Karpas-422 (cell line): ENCODE results near the gene LYRM7. TPM values are rescaled to one million over a fixed set of nuclear protein-coding genes. Genes with fewer than 3 reads are reported as not detected.
"Not testable (repeated sequence)": the region's sequence is repeated elsewhere in the genome, so short reads cannot be mapped to it uniquely, and the experiment has no call there.

ENCODE experiments used
- DNase-seq: peaks from one replicate; pipeline ENCODE4 v3.0.0-alpha.2; 2015
- H2AFZ ChIP-seq: fragments of 200-600 bp; sonication (generic); 2 replicates; pipeline ENCODE4 v1.6.1; 2014; ENCODE audit warnings: antibody characterized with exemption, low read length, mixed read lengths
- H3K27ac ChIP-seq: fragments of 200-600 bp; sonication (generic); 2 replicates; pipeline ENCODE4 v1.5.1; 2014; ENCODE audit warnings: mild to moderate bottlenecking, low read length, moderate library complexity
- H3K27me3 ChIP-seq: fragments of 200-600 bp; sonication (generic); 2 replicates; pipeline ENCODE4 v1.6.1; 2014; ENCODE audit warnings: low read length, mixed read lengths
- H3K36me3 ChIP-seq: fragments of 200-600 bp; sonication (generic); 2 replicates; pipeline ENCODE4 v1.6.1; 2014; ENCODE audit warnings: low read length, mixed read lengths; ENCODE audit not compliant: insufficient read depth
- H3K4me1 ChIP-seq: fragments of 200-600 bp; sonication (generic); 2 replicates; pipeline ENCODE4 v1.6.1; 2014; ENCODE audit warnings: mild to moderate bottlenecking, low read length, mixed read lengths
- H3K4me2 ChIP-seq: fragments of 200-600 bp; sonication (generic); 2 replicates; pipeline ENCODE4 v1.6.1; 2014; ENCODE audit warnings: low read length, low read depth, mild to moderate bottlenecking; ENCODE audit not compliant: poor library complexity, severe bottlenecking
- H3K4me3 ChIP-seq: fragments of 200-600 bp; sonication (generic); 2 replicates; pipeline ENCODE4 v1.5.1; 2014; ENCODE audit warnings: mild to moderate bottlenecking, antibody characterized with exemption, low read length, mixed read lengths
- H3K79me2 ChIP-seq: fragments of 200-600 bp; sonication (generic); 2 replicates; pipeline ENCODE4 v1.6.1; 2014; ENCODE audit warnings: mild to moderate bottlenecking, low read length, mixed read lengths
- H3K9ac ChIP-seq: fragments of 200-600 bp; sonication (generic); 2 replicates; pipeline ENCODE4 v1.6.0; 2014; ENCODE audit warnings: low read length
- H3K9me2 ChIP-seq: fragments of 200-600 bp; sonication (generic), shearing (Covaris generic); replicated peaks from 2 replicates; pipeline ENCODE4 v1.6.0; 2014; ENCODE audit warnings: mild to moderate bottlenecking, low read length, moderate library complexity; ENCODE audit not compliant: insufficient read depth
- H3K9me3 ChIP-seq: fragments of 300-700, 200-600 bp; sonication (generic); 2 replicates; pipeline ENCODE4 v1.6.1; 2014; ENCODE audit warnings: low read length, mixed read lengths
- H4K20me1 ChIP-seq: fragments of 200-600 bp; sonication (generic); 2 replicates; pipeline ENCODE4 v1.6.1; 2014; ENCODE audit warnings: mild to moderate bottlenecking, antibody characterized with exemption, low read length, low read depth; ENCODE audit not compliant: insufficient read depth
- total RNA-seq: library from RNA; depleted of rRNA; stranded (reverse); fragments of >200 nt; shearing (Covaris generic); gene quantifications from 2 replicates; pipeline ENCODE4 v1.2.3, GENCODE V29; 2014; ENCODE audit warnings: low replicate concordance

The LYRM7 gene
- total RNA-seq, 1 experiment from 2014 or later = 28.4 TPM

DNA sequence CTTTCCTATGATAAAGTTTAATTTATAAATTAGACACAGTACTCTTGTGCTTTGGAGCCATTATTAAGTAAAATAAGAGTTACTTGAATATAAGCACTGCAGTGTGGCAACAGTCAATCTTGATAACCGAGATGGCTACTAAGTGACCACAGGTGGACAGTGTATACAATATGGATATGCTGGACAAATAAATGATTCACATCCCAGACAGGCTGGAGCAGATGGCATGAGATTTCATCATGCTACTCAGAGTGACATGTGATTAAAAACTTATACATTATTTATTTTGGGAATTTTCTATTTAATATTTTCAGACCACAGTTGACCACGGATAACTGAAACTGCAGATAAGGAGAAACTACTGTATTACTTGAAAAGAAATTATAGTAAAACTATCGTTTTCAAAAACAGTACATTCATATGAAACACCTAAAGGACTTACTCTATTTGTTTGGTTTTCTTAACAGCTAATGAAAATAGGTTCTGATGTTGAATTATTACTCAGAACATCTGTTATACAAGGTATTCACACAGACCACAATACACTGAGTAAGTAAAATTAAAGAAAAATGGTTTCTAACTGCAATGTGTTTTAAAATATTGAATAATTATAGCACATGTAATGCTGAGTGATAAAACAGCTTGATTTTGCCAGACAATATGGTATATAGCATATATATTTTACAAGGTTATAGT is 16.0 kb downstream of the LYRM7 start:
- Histone ChIP-seq H4K20me1 (no peaks in the 10 kb centered on the region), H2AFZ (no peak overlapping the region), H3K4me1 (peaks cover 17% of the 10 kb centered on the region), H3K4me2 (no peak overlapping the region), H3K27me3 (no peaks in the 10 kb centered on the region), H3K9me2 (no peaks in the 10 kb centered on the region), H3K9ac (no peak overlapping the region), H3K36me3 (peaks cover 22% of the 10 kb centered on the region; the same call in 1 of the 2 replicates), H3K79me2 (peaks cover 36% of the 10 kb centered on the region; the same call in 1 of the 2 replicates), H3K27ac (no peak overlapping the region), H3K4me3 (no peak overlapping the region), H3K9me3 (no peaks in the 10 kb centered on the region)
- no peak for DNase-seq

DNA sequence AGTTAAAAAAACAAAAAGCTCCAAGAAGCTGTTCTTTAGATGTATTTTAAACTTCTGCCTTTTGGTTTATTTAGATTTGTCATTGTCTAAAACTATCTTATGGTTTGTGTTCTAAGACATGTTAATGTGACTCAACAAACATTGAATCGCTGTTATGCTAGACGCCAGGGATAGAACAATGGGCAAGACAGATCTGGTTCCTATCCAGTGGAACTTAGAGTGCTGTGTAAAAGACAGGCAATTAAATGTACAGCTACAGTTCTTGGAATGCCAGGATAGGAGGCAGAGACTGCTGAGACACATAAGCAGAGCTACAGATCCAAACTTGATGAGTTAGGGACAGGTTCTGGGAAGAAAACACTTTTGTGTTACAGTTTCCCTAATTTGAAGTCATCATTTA is 22.4 kb downstream of the LYRM7 start:
- peaks cover 4% of the 10 kb centered on the region; the same call in 1 of the 2 replicates for H3K36me3 ChIP-seq

GRCh38 chr5:131193897-131194296 is 23.2 kb downstream of the LYRM7 start:
- not testable (repeated sequence) for H3K27ac ChIP-seq

More for the DNA sequence above, 22.4 kb downstream of the LYRM7 start:
- H3K4me2 ChIP-seq = no peak overlapping the region
- no peaks in the 10 kb centered on the region for H3K9me3 ChIP-seq
- no peak overlapping the region for H2AFZ ChIP-seq
- no peaks in the 10 kb centered on the region for H3K27me3 ChIP-seq
- H4K20me1 ChIP-seq = no peaks in the 10 kb centered on the region
- H3K4me1 ChIP-seq = peaks cover 8% of the 10 kb centered on the region
- no peaks in the 10 kb centered on the region for H3K9me2 ChIP-seq
- H3K79me2 ChIP-seq = peaks cover 47% of the 10 kb centered on the region
- no peak overlapping the region for H3K27ac ChIP-seq
- H3K4me3 ChIP-seq = no peak overlapping the region
- DNase-seq = no peak
- H3K9ac ChIP-seq = no peak overlapping the region

DNA sequence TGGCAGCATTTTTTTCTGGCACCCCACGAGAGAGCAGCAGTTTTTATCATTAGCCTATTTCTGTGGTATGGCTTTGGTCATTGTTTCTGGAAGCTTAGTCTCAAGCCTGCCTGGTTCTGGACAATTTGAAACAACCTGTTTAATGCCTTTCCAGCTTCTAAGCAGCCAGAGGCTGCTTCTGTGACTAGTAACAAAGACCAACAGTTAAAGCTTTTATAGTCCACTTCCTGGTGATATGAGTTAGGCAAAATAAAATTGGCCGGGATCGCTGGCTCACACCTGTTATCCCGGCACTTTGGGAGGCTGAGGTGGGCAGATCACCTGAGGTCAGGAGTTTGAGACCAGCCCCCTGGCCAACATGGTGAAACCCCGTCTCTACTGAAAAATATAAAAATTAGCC is 24.0 kb downstream of the LYRM7 start:
- H3K4me1 ChIP-seq = peaks cover 8% of the 10 kb centered on the region
- H3K9me3 ChIP-seq = no peaks in the 10 kb centered on the region
- H3K79me2 ChIP-seq = peaks cover 44% of the 10 kb centered on the region
- no peaks in the 10 kb centered on the region for H3K9me2 ChIP-seq
- DNase-seq = no peak
- no peak overlapping the region for H3K27ac ChIP-seq
- H2AFZ ChIP-seq = no peak overlapping the region
- no peak overlapping the region for H3K9ac ChIP-seq
- no peaks in the 10 kb centered on the region for H3K27me3 ChIP-seq
- H4K20me1 ChIP-seq = no peaks in the 10 kb centered on the region
- H3K4me2 ChIP-seq = no peak overlapping the region
- no peak overlapping the region for H3K4me3 ChIP-seq
- peaks cover 11% of the 10 kb centered on the region; the same call in 1 of the 2 replicates for H3K36me3 ChIP-seq

More at GRCh38 chr5:131193897-131194296, 23.2 kb downstream of the LYRM7 start:
- H2AFZ ChIP-seq, H3K9me2 ChIP-seq, H3K9me3 ChIP-seq, H3K36me3 ChIP-seq, H3K4me1 ChIP-seq, H3K4me2 ChIP-seq, H3K27me3 ChIP-seq, DNase-seq, H3K4me3 ChIP-seq, H3K9ac ChIP-seq, H4K20me1 ChIP-seq: not testable (repeated sequence)
- peaks cover 48% of the 10 kb centered on the region for H3K79me2 ChIP-seq

GRCh38 chr5:131195696-131196095 is 25.0 kb downstream of the LYRM7 start:
- H3K36me3 ChIP-seq = peaks cover 19% of the 10 kb centered on the region; the same call in 1 of the 2 replicates
- H3K9me2 ChIP-seq = no peaks in the 10 kb centered on the region
- no peak overlapping the region for H2AFZ ChIP-seq
- H3K27ac ChIP-seq = no peak overlapping the region
- peaks cover 8% of the 10 kb centered on the region for H3K4me1 ChIP-seq
- DNase-seq = no peak
- peaks cover 44% of the 10 kb centered on the region for H3K79me2 ChIP-seq
- no peak overlapping the region for H3K4me3 ChIP-seq
- H4K20me1 ChIP-seq = no peaks in the 10 kb centered on the region
- no peaks in the 10 kb centered on the region for H3K27me3 ChIP-seq
- no peaks in the 10 kb centered on the region for H3K9me3 ChIP-seq
- no peak overlapping the region for H3K9ac ChIP-seq
- no peak overlapping the region for H3K4me2 ChIP-seq

GRCh38 chr5:131196331-131196730 is 25.6 kb downstream of the LYRM7 start:
- no peaks in the 10 kb centered on the region for H3K9me3 ChIP-seq
- H3K79me2 ChIP-seq = peaks cover 44% of the 10 kb centered on the region
- no peak overlapping the region for H3K4me2 ChIP-seq
- H3K4me1 ChIP-seq = peaks cover 5% of the 10 kb centered on the region
- no peak for DNase-seq
- no peaks in the 10 kb centered on the region for H3K9me2 ChIP-seq
- H3K27ac ChIP-seq = no peak overlapping the region
- H3K36me3 ChIP-seq = peaks cover 19% of the 10 kb centered on the region; the same call in 1 of the 2 replicates
- no peak overlapping the region for H2AFZ ChIP-seq
- no peaks in the 10 kb centered on the region for H3K27me3 ChIP-seq
- H3K4me3 ChIP-seq = no peak overlapping the region
- no peaks in the 10 kb centered on the region for H4K20me1 ChIP-seq
- no peak overlapping the region for H3K9ac ChIP-seq

- Histone ChIP-seq H3K9me3 (no peaks in the 10 kb centered on the region), H3K4me3 (no peak overlapping the region), H3K4me1 (no peaks in the 10 kb centered on the region), H3K36me3 (peaks cover 20% of the 10 kb centered on the region; the same call in 1 of the 2 replicates), H3K4me2 (no peak overlapping the region), H4K20me1 (no peaks in the 10 kb centered on the region), H3K27me3 (no peaks in the 10 kb centered on the region), H2AFZ (no peak overlapping the region), H3K79me2 (peaks cover 33% of the 10 kb centered on the region), H3K9me2 (no peaks in the 10 kb centered on the region), H3K27ac (no peak overlapping the region), H3K9ac (no peak overlapping the region)
- no peak for DNase-seq
Observed at GRCh38 chr5:131198625-131199024, 27.9 kb downstream of the LYRM7 start.

DNA sequence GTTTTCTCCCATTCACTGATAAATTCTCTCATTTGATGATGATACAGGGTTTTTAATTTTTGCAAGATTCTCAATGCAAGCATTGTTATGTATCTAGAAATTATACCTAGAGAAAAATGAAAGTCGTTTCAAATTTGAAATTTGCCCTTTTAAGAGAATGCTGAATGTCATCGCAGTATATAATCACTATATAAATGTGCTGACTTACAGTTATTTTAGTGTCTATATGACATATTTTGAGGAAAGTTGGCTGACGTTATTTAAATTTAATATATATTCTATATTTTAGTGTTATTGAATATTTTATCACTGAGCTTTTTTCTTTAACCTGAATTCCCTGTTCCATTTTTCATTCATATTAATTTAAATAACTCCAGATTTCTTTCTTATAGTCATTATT is 29.8 kb downstream of the LYRM7 start:
- no peaks in the 10 kb centered on the region for H3K4me1 ChIP-seq
- no peak overlapping the region for H3K27ac ChIP-seq
- peaks cover 20% of the 10 kb centered on the region; the same call in 1 of the 2 replicates for H3K36me3 ChIP-seq
- no peaks in the 10 kb centered on the region for H4K20me1 ChIP-seq
- no peak overlapping the region for H3K4me3 ChIP-seq
- H3K9ac ChIP-seq = no peak overlapping the region
- H3K4me2 ChIP-seq = no peak overlapping the region
- DNase-seq = no peak
- H3K27me3 ChIP-seq = no peaks in the 10 kb centered on the region
- H3K9me2 ChIP-seq = no peaks in the 10 kb centered on the region
- peaks cover 20% of the 10 kb centered on the region for H3K79me2 ChIP-seq
- H2AFZ ChIP-seq = no peak overlapping the region
- H3K9me3 ChIP-seq = no peaks in the 10 kb centered on the region
